Trophoblast cell (in vitro differentiated cells and primary cell): ENCODE results near the gene OR5K3.

Experiments used
- DNase-seq, 2 donors: peaks; one replicate each; pipeline ENCODE4 v3.0.0-alpha.2; 2016
- H2AFZ ChIP-seq: 2 replicates; pipeline ENCODE4 v1.6.1; 2013; ENCODE audit warnings: low read length, moderate library complexity, mild to moderate bottlenecking; ENCODE audit not compliant: insufficient read depth, poor library complexity
- H2AK5ac ChIP-seq: 2 replicates; pipeline ENCODE4 v1.6.1; 2013; ENCODE audit warnings: mild to moderate bottlenecking, low read length
- H2BK120ac ChIP-seq: 2 replicates; pipeline ENCODE4 v1.6.1; 2013; ENCODE audit warnings: low read length, mild to moderate bottlenecking, moderate library complexity; ENCODE audit not compliant: insufficient read depth, poor library complexity
- H2BK12ac ChIP-seq: 2 replicates; pipeline ENCODE4 v1.6.1; 2013; ENCODE audit warnings: mild to moderate bottlenecking, low read length, moderate library complexity
- H2BK5ac ChIP-seq: 2 replicates; pipeline ENCODE4 v1.6.1; 2013; ENCODE audit warnings: low read length, low read depth, moderate library complexity, mild to moderate bottlenecking; ENCODE audit not compliant: poor library complexity
- H3K14ac ChIP-seq: 2 replicates; pipeline ENCODE4 v1.6.1; 2013; ENCODE audit warnings: mild to moderate bottlenecking, low read length
- H3K18ac ChIP-seq: 2 replicates; pipeline ENCODE4 v1.6.1; 2013; ENCODE audit warnings: mild to moderate bottlenecking, low read length
- H3K23ac ChIP-seq: 2 replicates; pipeline ENCODE4 v1.6.1; 2013; ENCODE audit warnings: low read length
- H3K27ac ChIP-seq: 2 replicates; pipeline ENCODE4 v1.5.1; 2013; ENCODE audit warnings: low read depth, mild to moderate bottlenecking, inconsistent platforms, low read length, moderate library complexity
- H3K27me3 ChIP-seq: 2 replicates; pipeline ENCODE4 v1.6.1; 2013; ENCODE audit warnings: inconsistent platforms, mild to moderate bottlenecking, low read length, moderate library complexity; ENCODE audit not compliant: insufficient read depth
- H3K36me3 ChIP-seq, 2 experiments: 1 replicate in 1 of 2; 2 replicates in 1 of 2; pipeline ENCODE4 v1.6.1; 2013; ENCODE audit warnings: low read length in 2 of 2, mild to moderate bottlenecking in 2 of 2, moderate library complexity in 1 of 2; ENCODE audit not compliant: insufficient read depth in 2 of 2, control insufficient read depth in 1 of 2
- H3K4ac ChIP-seq: 2 replicates; pipeline ENCODE4 v1.6.1; 2013; ENCODE audit warnings: low read depth, mild to moderate bottlenecking, low read length, moderate library complexity
- H3K4me1 ChIP-seq, 2 experiments: 1 replicate in 1 of 2; 2 replicates in 1 of 2; pipeline ENCODE4 v1.6.1; 2013; ENCODE audit warnings: low read length in 2 of 2, mild to moderate bottlenecking in 2 of 2, moderate library complexity in 1 of 2; ENCODE audit not compliant: insufficient read depth in 2 of 2, control insufficient read depth in 1 of 2
- H3K4me2 ChIP-seq: 2 replicates; pipeline ENCODE4 v1.6.1; 2013; ENCODE audit warnings: inconsistent platforms, mild to moderate bottlenecking, low read length, moderate library complexity
- H3K4me3 ChIP-seq: 2 replicates; pipeline ENCODE4 v1.5.1; 2013; ENCODE audit warnings: mild to moderate bottlenecking, low read depth, low read length, inconsistent platforms
- H3K79me1 ChIP-seq: one replicate; pipeline ENCODE4 v1.6.1; 2013; ENCODE audit warnings: low read length
- H3K79me2 ChIP-seq: 2 replicates; pipeline ENCODE4 v1.6.1; 2013; ENCODE audit warnings: low read length, mild to moderate bottlenecking; ENCODE audit not compliant: control insufficient read depth, insufficient read depth, poor library complexity
- H3K9ac ChIP-seq: 2 replicates; pipeline ENCODE4 v1.6.1; 2013; ENCODE audit warnings: mild to moderate bottlenecking, low read length
- H3K9me3 ChIP-seq: 2 replicates; pipeline ENCODE4 v1.6.1; 2013; ENCODE audit warnings: low read depth, mild to moderate bottlenecking, control low read depth, inconsistent platforms, low read length; ENCODE audit not compliant: insufficient read depth
- H4K12ac ChIP-seq: 2 replicates; pipeline ENCODE4 v1.6.1; 2013; ENCODE audit warnings: low read depth, mild to moderate bottlenecking, low read length, moderate library complexity
- H4K8ac ChIP-seq: 2 replicates; pipeline ENCODE4 v1.6.1; 2013; ENCODE audit warnings: low read depth, mild to moderate bottlenecking, low read length, moderate library complexity
- H4K91ac ChIP-seq: one replicate; pipeline ENCODE4 v1.6.1; 2013; ENCODE audit warnings: low read depth, mild to moderate bottlenecking, low read length, moderate library complexity
- WGBS: extraction: QIAGEN DNeasy Blood & Tissue Kit; methylation state at CpG from one replicate; pipeline ENCODE4 v1.1.7; 2013; ENCODE audit warnings: missing lambda C conversion rate; ENCODE audit not compliant: insufficient read length, insufficient coverage; ENCODE audit errors: extremely low coverage; 5-methylcytosine and 5-hydroxymethylcytosine counted together

The OR5K3 gene

DNA sequence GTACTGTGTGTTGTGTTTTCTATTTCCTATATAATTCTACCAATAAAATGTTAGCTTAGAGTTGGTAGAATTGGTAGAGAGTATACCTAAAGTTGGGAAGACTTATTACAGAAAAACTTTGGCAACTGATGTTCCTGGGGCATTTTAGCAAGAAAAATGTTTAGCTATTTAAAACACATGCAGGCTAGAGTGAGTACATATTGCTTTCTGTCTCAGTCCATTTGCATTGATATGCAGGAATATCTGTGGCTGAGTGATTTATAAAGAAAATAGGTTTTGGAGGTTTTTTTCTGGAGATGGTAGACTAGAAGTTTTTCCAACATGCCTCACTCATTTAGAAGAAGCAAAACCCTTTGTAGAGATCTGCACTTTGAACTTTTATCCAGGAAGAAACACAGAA, 42.1 kb downstream of the OR5K3 start:
- Histone ChIP-seq H2BK12ac (no peak overlapping the region), H3K27ac (no peak overlapping the region), H2BK120ac (no peak overlapping the region), H3K18ac (no peak overlapping the region), H3K4me3 (no peak overlapping the region), H4K8ac (no peak overlapping the region), H3K79me2 (no peaks in the 10 kb centered on the region), H3K23ac (no peak overlapping the region), H3K27me3 (no peaks in the 10 kb centered on the region), H4K12ac (no peak overlapping the region), H3K79me1 (no peaks in the 10 kb centered on the region), H2AFZ (no peak overlapping the region), H2BK5ac (no peak overlapping the region), H3K4me1 (no peaks in the 10 kb centered on the region), H3K36me3 (no peaks in the 10 kb centered on the region), H4K91ac (no peak overlapping the region), H3K9ac (no peak overlapping the region), H3K9me3 (no peaks in the 10 kb centered on the region), H3K14ac (no peak overlapping the region), H3K4ac (no peak overlapping the region), H2AK5ac (no peak overlapping the region), H3K4me2 (no peak overlapping the region)
- DNase-seq = no peak

DNA sequence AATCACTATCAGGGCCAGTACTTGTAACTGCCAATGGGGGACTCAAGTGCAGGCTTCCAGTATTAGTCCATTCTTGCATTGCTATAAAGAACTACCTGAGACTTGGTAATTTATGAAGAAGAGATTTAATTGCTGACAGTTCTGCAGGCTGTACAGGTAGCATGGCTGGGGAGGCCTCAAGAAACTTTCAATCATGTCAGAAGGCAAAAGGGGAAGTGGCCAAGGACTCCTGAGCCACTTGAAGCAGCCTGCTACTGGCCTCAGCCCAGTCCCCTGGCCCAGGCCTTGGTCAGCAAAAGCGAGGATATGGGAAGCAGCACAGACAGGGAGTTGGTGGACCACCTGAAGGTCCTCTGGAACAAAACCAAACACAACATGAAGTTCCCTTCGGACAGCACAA, 43.3 kb downstream of the OR5K3 start:
- no peak overlapping the region for H2BK12ac ChIP-seq
- H3K27ac ChIP-seq = no peak overlapping the region
- H4K8ac ChIP-seq = no peak overlapping the region
- H4K91ac ChIP-seq = no peak overlapping the region
- DNase-seq = no peak
- no peaks in the 10 kb centered on the region for H3K9me3 ChIP-seq
- no peak overlapping the region for H2BK120ac ChIP-seq
- H3K4me3 ChIP-seq = no peak overlapping the region
- no peak overlapping the region for H3K9ac ChIP-seq
- no peaks in the 10 kb centered on the region for H3K4me1 ChIP-seq
- no peaks in the 10 kb centered on the region for H3K27me3 ChIP-seq
- H3K14ac ChIP-seq = no peak overlapping the region
- H2AFZ ChIP-seq = no peak overlapping the region
- no peak overlapping the region for H2BK5ac ChIP-seq
- no peak overlapping the region for H3K4me2 ChIP-seq
- H4K12ac ChIP-seq = no peak overlapping the region
- no peaks in the 10 kb centered on the region for H3K79me2 ChIP-seq
- no peaks in the 10 kb centered on the region for H3K79me1 ChIP-seq
- H3K23ac ChIP-seq = no peak overlapping the region
- H3K4ac ChIP-seq = no peak overlapping the region
- H3K36me3 ChIP-seq = no peaks in the 10 kb centered on the region
- H3K18ac ChIP-seq = no peak overlapping the region
- no peak overlapping the region for H2AK5ac ChIP-seq
- no CpG with 5 or more reads among the region's 2 CpGs for WGBS

DNA sequence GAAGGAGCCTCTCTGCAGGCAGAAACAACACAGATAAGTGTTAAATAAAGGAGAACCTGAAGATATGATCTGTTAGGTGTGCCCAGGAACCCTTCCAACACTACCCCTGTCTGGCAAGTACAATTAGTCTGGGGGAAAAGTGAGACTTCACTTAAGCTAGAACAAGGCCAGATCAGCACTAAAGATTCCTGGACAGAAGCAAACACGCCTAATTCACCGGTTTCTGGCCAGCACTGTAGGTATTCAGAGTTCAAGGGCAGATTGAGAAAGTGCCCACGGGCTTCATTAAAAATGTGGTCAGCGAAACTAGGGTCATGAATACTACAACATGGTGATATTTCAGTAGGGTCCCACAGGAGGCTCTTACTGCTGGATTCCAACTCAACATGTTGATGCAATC, 43.9 kb downstream of the OR5K3 start:
- no peak overlapping the region for H3K27ac ChIP-seq
- H3K23ac ChIP-seq = no peak overlapping the region
- H4K91ac ChIP-seq = no peak overlapping the region

DNA sequence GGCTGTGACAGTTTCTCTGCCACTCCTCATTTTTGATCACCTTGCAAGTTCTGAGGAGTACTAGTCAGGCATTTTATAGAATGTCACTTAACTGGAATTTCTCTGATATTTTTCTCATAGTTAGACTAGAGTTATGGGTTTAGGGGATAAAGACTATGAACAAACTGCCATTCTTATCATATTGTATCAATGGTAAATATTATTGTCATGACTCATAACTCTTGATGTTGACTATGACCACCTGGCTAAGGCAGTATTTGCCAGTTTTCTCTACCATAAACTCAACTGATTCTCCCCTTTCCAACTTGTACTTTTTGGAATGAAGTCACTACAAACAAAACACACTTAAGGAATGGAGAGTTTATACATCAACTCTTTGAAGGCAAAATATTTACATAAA, 49.8 kb downstream of the OR5K3 start:
- Histone ChIP-seq H2AFZ (no peak overlapping the region), H3K4me3 (no peak overlapping the region), H3K4me1 (no peaks in the 10 kb centered on the region), H3K27me3 (no peaks in the 10 kb centered on the region), H3K4me2 (no peak overlapping the region), H2AK5ac (no peak overlapping the region), H3K36me3 (no peaks in the 10 kb centered on the region), H3K9me3 (no peaks in the 10 kb centered on the region), H4K8ac (no peak overlapping the region), H2BK5ac (no peak overlapping the region), H3K14ac (no peak overlapping the region), H3K9ac (no peak overlapping the region), H4K91ac (no peak overlapping the region), H3K18ac (no peak overlapping the region), H3K79me2 (no peaks in the 10 kb centered on the region), H2BK120ac (no peak overlapping the region), H3K79me1 (no peaks in the 10 kb centered on the region), H3K4ac (no peak overlapping the region), H4K12ac (no peak overlapping the region), H3K27ac (no peak overlapping the region), H3K23ac (no peak overlapping the region), H2BK12ac (no peak overlapping the region)
- no peak for DNase-seq

More for the DNA sequence above, 43.9 kb downstream of the OR5K3 start:
- H3K18ac ChIP-seq = no peak overlapping the region
- H3K4ac ChIP-seq = no peak overlapping the region
- H3K9me3 ChIP-seq = no peaks in the 10 kb centered on the region
- no peak overlapping the region for H3K4me2 ChIP-seq
- no peak overlapping the region for H2AK5ac ChIP-seq
- H3K14ac ChIP-seq = no peak overlapping the region
- no peak overlapping the region for H2AFZ ChIP-seq
- no peak overlapping the region for H4K8ac ChIP-seq
- no peaks in the 10 kb centered on the region for H3K36me3 ChIP-seq
- no peaks in the 10 kb centered on the region for H3K79me1 ChIP-seq
- WGBS = no CpG with 5 or more reads among the region's 4 CpGs
- H3K27me3 ChIP-seq = no peaks in the 10 kb centered on the region
- no peak overlapping the region for H2BK12ac ChIP-seq
- no peak overlapping the region for H4K12ac ChIP-seq
- H3K4me3 ChIP-seq = no peak overlapping the region
- H3K9ac ChIP-seq = no peak overlapping the region
- no peak overlapping the region for H2BK5ac ChIP-seq
- no peaks in the 10 kb centered on the region for H3K79me2 ChIP-seq
- H3K4me1 ChIP-seq = no peaks in the 10 kb centered on the region
- no peak overlapping the region for H2BK120ac ChIP-seq
- no peak for DNase-seq
